22Rv1 (cell line): ENCODE measurements around the gene TRIP10.

Experiments
- CTCF ChIP-seq: fragments of 450-650 bp; IDR thresholded peaks from 2 replicates; pipeline ENCODE4 v1.5.1; 2017; ENCODE audit warnings: mild to moderate bottlenecking
- ZFX ChIP-seq: fragments of 450-650 bp; IDR thresholded peaks from 2 replicates; pipeline ENCODE4 v1.6.1; 2017; ENCODE audit warnings: antibody characterized with exemption, borderline replicate concordance

- TF ChIP-seq CTCF = no peak
- TF ChIP-seq ZFX = no peak
Measured at GRCh38 chr19:6751189-6751588, 11.7 kb downstream of the TRIP10 start.
